Liver (tissue), 9 donors: ENCODE data around the gene AIP. TPM values are rescaled to one million over a fixed set of nuclear protein-coding genes. Genes with fewer than 3 reads are reported as not detected.

Experiments used
- DNase-seq: peaks from one replicate; pipeline ENCODE4 v3.0.0-alpha.2; 2017; ENCODE audit warnings: low spot score
- H3K27ac ChIP-seq, 2 donors: one replicate each; pipeline ENCODE4 v1.7.0; 2013; ENCODE audit warnings: inconsistent platforms in 2 of 2, low read length in 2 of 2, control low read depth in 1 of 2, low read depth in 1 of 2, mild to moderate bottlenecking in 1 of 2
- H3K27me3 ChIP-seq, 4 donors: one replicate each; pipeline versions ENCODE4 v1.6.1 to v1.7.0; 2013; ENCODE audit warnings: low read length in 3 of 4, inconsistent platforms in 1 of 4, mild to moderate bottlenecking in 1 of 4, moderate library complexity in 1 of 4; ENCODE audit not compliant: control insufficient read depth in 4 of 4, insufficient read depth in 4 of 4
- H3K36me3 ChIP-seq, 4 donors: one replicate each; pipeline versions ENCODE4 v1.6.1 to v1.7.0; 2013; ENCODE audit warnings: low read length in 3 of 4, mild to moderate bottlenecking in 3 of 4, low read depth in 1 of 4, moderate library complexity in 1 of 4; ENCODE audit not compliant: control insufficient read depth in 4 of 4, insufficient read depth in 3 of 4
- H3K4me1 ChIP-seq, 4 donors: one replicate each; pipeline versions ENCODE4 v1.6.1 to v1.7.0; 2013; ENCODE audit warnings: low read length in 3 of 4, mild to moderate bottlenecking in 3 of 4, moderate library complexity in 1 of 4; ENCODE audit not compliant: control insufficient read depth in 4 of 4, insufficient read depth in 4 of 4
- H3K4me3 ChIP-seq, 3 donors: one replicate each; pipeline versions ENCODE4 v1.6.1 to v1.7.0; 2013; ENCODE audit warnings: low read length in 3 of 3, control low read depth in 1 of 3, low read depth in 1 of 3, mild to moderate bottlenecking in 1 of 3
- H3K9ac ChIP-seq, 2 donors: one replicate each; pipeline ENCODE4 v1.7.0; 2013; ENCODE audit warnings: low read length in 2 of 2, mild to moderate bottlenecking in 2 of 2, moderate library complexity in 2 of 2, control low read depth in 1 of 2, low read depth in 1 of 2
- H3K9me3 ChIP-seq, 4 donors: one replicate each; pipeline versions ENCODE4 v1.6.1 to v1.7.0; 2013; ENCODE audit warnings: low read length in 3 of 4; ENCODE audit not compliant: control insufficient read depth in 4 of 4
- CTCF ChIP-seq: fragments of 150-350 bp; IDR thresholded peaks from 2 replicates; pipeline ENCODE4 v1.5.1; 2017; ENCODE audit warnings: improper control_type of control experiment, low read depth, low read length; ENCODE audit not compliant: missing input control
- EGR1 ChIP-seq, 2 donors: IDR thresholded peaks; 2 replicates each; pipeline ENCODE4 v1.6.1; 2016 to 2018; ENCODE audit warnings: antibody characterized with exemption in 2 of 2, low read depth in 2 of 2
- FOXA1 ChIP-seq: IDR thresholded peaks from 2 replicates; pipeline ENCODE4 v1.6.1; 2016; ENCODE audit warnings: antibody characterized with exemption
- FOXA2 ChIP-seq: IDR thresholded peaks from 2 replicates; pipeline ENCODE4 v1.6.1; 2016; ENCODE audit warnings: antibody characterized with exemption
- GABPA ChIP-seq, 2 donors: IDR thresholded peaks in 1 of 2; conservative IDR thresholded peaks in 1 of 2; 2 replicates each; pipeline ENCODE4 v1.6.1; 2016; ENCODE audit warnings: antibody characterized with exemption in 2 of 2, mild to moderate bottlenecking in 1 of 2, moderate library complexity in 1 of 2
- HNF4A ChIP-seq, 2 donors: conservative IDR thresholded peaks; 2 replicates each; pipeline ENCODE4 v1.6.1; 2016; ENCODE audit warnings: antibody characterized with exemption in 2 of 2, mild to moderate bottlenecking in 2 of 2
- HNF4G ChIP-seq: IDR thresholded peaks from 2 replicates; pipeline ENCODE4 v1.6.1; 2016; ENCODE audit warnings: antibody characterized with exemption
- JUND ChIP-seq, 2 donors: IDR thresholded peaks; 2 replicates each; pipeline ENCODE4 v1.6.1; 2016; ENCODE audit warnings: antibody characterized with exemption in 2 of 2
- MAX ChIP-seq: IDR thresholded peaks from 2 replicates; pipeline ENCODE4 v1.6.1; 2016; ENCODE audit warnings: antibody characterized with exemption
- NR2F2 ChIP-seq: IDR thresholded peaks from 2 replicates; pipeline ENCODE4 v1.6.1; 2016; ENCODE audit warnings: antibody characterized with exemption
- RAD21 ChIP-seq, 2 donors: IDR thresholded peaks; 2 replicates each; pipeline ENCODE4 v1.6.1; 2016; ENCODE audit warnings: antibody characterized with exemption in 2 of 2, mild to moderate bottlenecking in 2 of 2
- REST ChIP-seq: IDR thresholded peaks from 2 replicates; pipeline ENCODE4 v1.6.1; 2016; ENCODE audit warnings: antibody characterized with exemption, mild to moderate bottlenecking
- RXRA ChIP-seq, 2 donors: IDR thresholded peaks; 2 replicates each; pipeline ENCODE4 v1.6.1; 2017 to 2018; ENCODE audit warnings: antibody characterized with exemption in 2 of 2, mild to moderate bottlenecking in 1 of 2
- SP1 ChIP-seq: IDR thresholded peaks from 2 replicates; pipeline ENCODE4 v1.6.1; 2018; ENCODE audit warnings: antibody characterized with exemption, mild to moderate bottlenecking
- TAF1 ChIP-seq: conservative IDR thresholded peaks from 2 replicates; pipeline ENCODE4 v1.6.1; 2016; ENCODE audit warnings: antibody characterized with exemption, mild to moderate bottlenecking
- WGBS: extraction: QIAGEN DNeasy Blood & Tissue Kit; methylation state at CpG from one replicate; pipeline ENCODE4 v1.1.7; 2013; 5-methylcytosine and 5-hydroxymethylcytosine counted together
- polyA plus RNA-seq, 2 donors: library from polyadenylated mRNA; stranded (reverse) in 1 of 2; unstranded in 1 of 2; fragments of 200-250 nt in 1 of 2; fragments of >200 nt in 1 of 2; fragmentation: Nextera tagmentation in 1 of 2; extraction: Ambion mirVana in 1 of 2; gene quantifications; one replicate each; pipeline versions ENCODE4 v1.2.1 to v1.2.3, GENCODE V29; 2013 to 2015
- total RNA-seq, 2 donors: library from RNA; depleted of rRNA; stranded (reverse); fragments of >200 nt; gene quantifications; one replicate each; pipeline ENCODE4 v1.2.3, GENCODE V29; 2014
- TF ChIP-seq, protein P1 (sequence below): IDR thresholded peaks from 2 replicates; pipeline ENCODE4 v1.6.1; 2016; ENCODE audit warnings: antibody characterized with exemption
- TF ChIP-seq, protein P2 (sequence below): IDR thresholded peaks from 2 replicates; pipeline ENCODE4 v1.6.1; 2016; ENCODE audit warnings: antibody characterized with exemption
- donor health status: healthy.
- donor health status: healthy.
- donor health status: healthy.
- donor health status: healthy.
- donor health status: healthy.

The AIP gene
- total and polyA plus RNA-seq, 4 donors: 17.6 to 28.2 (median 23.1) TPM

- Histone ChIP-seq H3K4me1 (peaks cover 2 to 12% (median 8%) of the 10 kb centered on the region in 4 donors), H3K9me3 (no peaks in the 10 kb centered on the region), H3K4me3 (no peak overlapping the region), H3K27ac (no peak overlapping the region), H3K27me3 (no peaks in the 10 kb centered on the region), H3K36me3 (no peaks in the 10 kb centered on the region), H3K9ac (no peak overlapping the region)
- TF ChIP-seq SP1 (no peak), JUND (IDR thresholded peaks at IDR 0.05) (no peak), FOXA1 (no peak)
- TF ChIP-seq, protein P1, sequence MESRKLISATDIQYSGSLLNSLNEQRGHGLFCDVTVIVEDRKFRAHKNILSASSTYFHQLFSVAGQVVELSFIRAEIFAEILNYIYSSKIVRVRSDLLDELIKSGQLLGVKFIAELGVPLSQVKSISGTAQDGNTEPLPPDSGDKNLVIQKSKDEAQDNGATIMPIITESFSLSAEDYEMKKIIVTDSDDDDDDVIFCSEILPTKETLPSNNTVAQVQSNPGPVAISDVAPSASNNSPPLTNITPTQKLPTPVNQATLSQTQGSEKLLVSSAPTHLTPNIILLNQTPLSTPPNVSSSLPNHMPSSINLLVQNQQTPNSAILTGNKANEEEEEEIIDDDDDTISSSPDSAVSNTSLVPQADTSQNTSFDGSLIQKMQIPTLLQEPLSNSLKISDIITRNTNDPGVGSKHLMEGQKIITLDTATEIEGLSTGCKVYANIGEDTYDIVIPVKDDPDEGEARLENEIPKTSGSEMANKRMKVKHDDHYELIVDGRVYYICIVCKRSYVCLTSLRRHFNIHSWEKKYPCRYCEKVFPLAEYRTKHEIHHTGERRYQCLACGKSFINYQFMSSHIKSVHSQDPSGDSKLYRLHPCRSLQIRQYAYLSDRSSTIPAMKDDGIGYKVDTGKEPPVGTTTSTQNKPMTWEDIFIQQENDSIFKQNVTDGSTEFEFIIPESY: no peak
- DNase-seq: no peak
- WGBS: 93% methylated on average over 10 of the region's 10 CpGs
These were observed 39.1 kb downstream of the AIP start for GRCh38 chr11:67521924-67522323.

DNA sequence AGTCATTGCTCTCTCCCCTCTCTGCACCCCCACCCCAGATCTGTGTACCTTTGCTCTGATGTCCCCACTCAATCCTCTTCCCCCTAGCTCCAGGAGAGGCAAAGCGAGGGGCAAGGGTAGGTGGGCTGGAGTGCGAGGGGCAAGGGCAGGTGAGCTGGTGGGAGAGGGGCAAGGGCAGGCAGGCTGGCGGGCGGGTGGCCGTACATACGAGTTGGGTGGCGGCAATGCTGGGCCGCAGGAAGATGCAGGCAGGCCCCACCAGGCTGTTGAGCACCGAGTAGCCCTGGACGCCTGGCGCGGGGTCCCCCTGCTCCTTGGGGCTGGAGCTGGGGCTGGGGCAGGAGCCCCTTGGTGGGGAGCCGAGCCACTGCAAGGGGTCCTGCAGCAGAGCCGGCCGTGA lies 39.5 kb downstream of the AIP start:
- DNase-seq: no peak
- Histone ChIP-seq H3K27ac (no peak overlapping the region), H3K4me3 (no peak overlapping the region), H3K27me3 (no peaks in the 10 kb centered on the region), H3K9ac (no peak overlapping the region), H3K4me1 (peaks cover 2 to 12% (median 8%) of the 10 kb centered on the region in 4 donors), H3K36me3 (no peaks in the 10 kb centered on the region), H3K9me3 (no peaks in the 10 kb centered on the region)
- no peak for TF ChIP-seq HNF4G
- no peak for TF ChIP-seq GABPA (IDR thresholded peaks at IDR 0.05 in 1 of 2, conservative IDR thresholded peaks at IDR 0.05 in 1 of 2)
- TF ChIP-seq CTCF: no peak
- no peak for TF ChIP-seq TAF1
- TF ChIP-seq SP1: no peak
- TF ChIP-seq RXRA (IDR thresholded peaks at IDR 0.05): no peak
- no peak for TF ChIP-seq MAX
- TF ChIP-seq FOXA1: no peak
- no peak for TF ChIP-seq EGR1 (IDR thresholded peaks at IDR 0.05; ENCODE audit: low read depth in 2 of 2)
- no peak for TF ChIP-seq HNF4A (conservative IDR thresholded peaks at IDR 0.05)
- no peak for TF ChIP-seq JUND (IDR thresholded peaks at IDR 0.05)
- no peak for TF ChIP-seq NR2F2
- no peak for TF ChIP-seq FOXA2
- no peak for TF ChIP-seq REST
- TF ChIP-seq, protein P2, sequence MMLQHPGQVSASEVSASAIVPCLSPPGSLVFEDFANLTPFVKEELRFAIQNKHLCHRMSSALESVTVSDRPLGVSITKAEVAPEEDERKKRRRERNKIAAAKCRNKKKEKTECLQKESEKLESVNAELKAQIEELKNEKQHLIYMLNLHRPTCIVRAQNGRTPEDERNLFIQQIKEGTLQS: no peak
- no peak for TF ChIP-seq RAD21 (IDR thresholded peaks at IDR 0.05)
- WGBS: 97% methylated on average over 15 of the region's 15 CpGs
